NT2/D1 (cell line): ENCODE measurements around the gene TXK.

ENCODE experiments used
- SUZ12 ChIP-seq: IDR thresholded peaks from 2 replicates; pipeline ENCODE4 v1.6.1; 2011; ENCODE audit not compliant: insufficient read length, insufficient read depth; ENCODE audit errors: extremely low read depth
- ZNF274 ChIP-seq: IDR thresholded peaks from 2 replicates; pipeline ENCODE4 v1.6.1; 2011; ENCODE audit warnings: mild to moderate bottlenecking, low read depth, low read length

DNA sequence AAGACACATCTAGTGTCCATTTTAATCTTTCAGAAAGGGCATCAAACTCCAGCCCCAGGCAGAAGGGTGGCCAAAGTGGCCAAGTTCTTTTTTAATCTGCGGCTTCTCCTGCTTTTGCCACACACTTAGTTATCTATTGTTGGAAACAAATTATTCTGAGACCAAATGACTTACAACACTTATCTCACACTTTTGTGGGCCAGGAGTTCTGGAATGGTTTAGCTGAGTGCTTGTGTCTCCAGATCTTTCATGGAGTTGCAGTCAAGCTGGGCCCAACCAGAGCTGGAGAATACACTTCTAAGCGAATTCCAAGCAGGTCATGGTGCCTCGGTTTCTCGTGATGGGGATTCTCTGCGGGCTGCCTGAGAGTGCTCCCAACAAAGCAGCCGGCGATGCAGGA is 4.0 kb downstream of the TXK start:
- no peak for TF ChIP-seq SUZ12
- no peak for TF ChIP-seq ZNF274
